K562 (cell line): ENCODE data around the gene NPNT. TPM values are rescaled to one million over a fixed set of nuclear protein-coding genes. Genes with fewer than 3 reads are reported as not detected.

Source experiments
- ATAC-seq: fragments of 200-7000 bp; cut with Tn5 transposase; 3 replicates; pipeline ENCODE4 v1.9.1; 2020; ENCODE audit warnings: moderate library complexity
- BruUV-seq: library from RNA; stranded (reverse); fragments of 400-500 nt; replicated peaks from 2 replicates; lab custom pipeline; 2021; lab: Mats Ljungman, UMichigan
- CTCF ChIA-PET: fragments of 300-600 bp; formaldehyde crosslinking; extraction: SDS; loops from one replicate; lab custom pipeline; 2021; ENCODE audit warnings: low intra/inter-chr PET ratio; lab: Yijun Ruan, JAX
- POLR2A ChIA-PET: fragments of 300-600, 350-650 bp; sonication (Branson Sonifier 250); formaldehyde crosslinking; extraction: SDS; loops from one replicate; lab custom pipeline; 2021; ENCODE audit warnings: antibody characterized with exemption, inconsistent platforms; lab: Yijun Ruan, JAX
- DNase-seq, 4 experiments: peaks; one replicate each; pipeline versions ENCODE4 v3.0.0 to v3.0.0-alpha.2; 2011 to 2018; ENCODE audit warnings: low spot score in 3 of 4, mixed read lengths in 3 of 4; ENCODE audit errors: extremely low read depth in 1 of 4
- FAIRE-seq: peaks from 2 replicates; lab custom pipeline; 2011; peaks lifted over from hg19 to GRCh38; lab: Jason Lieb, UNC
- H2AFZ ChIP-seq: 2 replicates; pipeline ENCODE4 v1.6.0; 2011; ENCODE audit warnings: low read depth, low read length, control low read depth, inconsistent platforms
- H3K27ac ChIP-seq: fragments of 200-600 bp; 3 replicates; pipeline ENCODE4 v1.8.0; 2011; ENCODE audit warnings: low read depth, mild to moderate bottlenecking, control low read depth, inconsistent platforms, low read length, moderate library complexity, mixed read lengths; ENCODE audit errors: extremely low read depth
- H3K27me3 ChIP-seq, 2 experiments: fragments of 300-600 bp in 1 of 2; 2 replicates in 1 of 2; 3 replicates in 1 of 2; pipeline versions ENCODE4 v1.6.0 to v1.8.0; 2011; ENCODE audit warnings: inconsistent platforms in 2 of 2, low read length in 2 of 2, mild to moderate bottlenecking in 1 of 2, mixed read lengths in 1 of 2, moderate library complexity in 1 of 2; ENCODE audit not compliant: control insufficient read depth in 2 of 2, insufficient read depth in 2 of 2
- H3K36me3 ChIP-seq: fragments of 300-600 bp; 3 replicates; pipeline ENCODE4 v1.8.0; 2011; ENCODE audit warnings: mild to moderate bottlenecking, low read length, inconsistent platforms; ENCODE audit not compliant: control insufficient read depth, insufficient read depth
- H3K4me1 ChIP-seq, 2 experiments: fragments of 200-600 bp in 1 of 2; replicated peaks in 1 of 2; 2 replicates in 1 of 2; 3 replicates in 1 of 2; pipeline versions ENCODE4 v1.5.1 to v1.8.0; 2011; ENCODE audit warnings: inconsistent platforms in 2 of 2, low read length in 2 of 2, mild to moderate bottlenecking in 1 of 2, mixed read lengths in 1 of 2, moderate library complexity in 1 of 2; ENCODE audit not compliant: control insufficient read depth in 2 of 2, insufficient read depth in 2 of 2
- H3K4me2 ChIP-seq: 2 replicates; pipeline ENCODE4 v1.6.1; 2011; ENCODE audit warnings: low read length, control low read depth, inconsistent platforms, mixed read lengths; ENCODE audit not compliant: insufficient read depth
- H3K4me3 ChIP-seq: fragments of 200-600 bp; sonication (generic), shearing (Covaris generic); 2 replicates; pipeline ENCODE4 v1.5.1; 2016; ENCODE audit warnings: control low read depth, inconsistent platforms
- H3K79me2 ChIP-seq: fragments of 200-600 bp; 3 replicates; pipeline ENCODE4 v1.8.0; 2011; ENCODE audit warnings: low read length, inconsistent platforms; ENCODE audit not compliant: control insufficient read depth, insufficient read depth
- H3K9ac ChIP-seq, 2 experiments: 2 replicates each; pipeline versions ENCODE4 v1.6.0 to v1.6.1; 2011; ENCODE audit warnings: low read depth in 2 of 2, low read length in 2 of 2, control low read depth in 1 of 2, inconsistent platforms in 1 of 2, mild to moderate bottlenecking in 1 of 2, mixed read lengths in 1 of 2; ENCODE audit not compliant: insufficient read depth in 1 of 2
- H3K9me1 ChIP-seq: one replicate; pipeline ENCODE4 v1.6.0; 2011; ENCODE audit warnings: inconsistent platforms, mild to moderate bottlenecking, low read length, moderate library complexity; ENCODE audit not compliant: control insufficient read depth, insufficient read depth
- H3K9me3 ChIP-seq: replicated peaks from 2 replicates; pipeline ENCODE4 v1.5.1; 2011; ENCODE audit warnings: low read depth, low read length, inconsistent platforms; ENCODE audit not compliant: control insufficient read depth, insufficient read depth
- H4K20me1 ChIP-seq: replicated peaks from 2 replicates; pipeline ENCODE4 v1.6.1; 2011; ENCODE audit warnings: low read length, inconsistent platforms, mixed read lengths; ENCODE audit not compliant: control insufficient read depth, insufficient read depth
- CREB1 ChIP-seq, 2 experiments: sonication (generic) in 1 of 2; formaldehyde crosslinking in 1 of 2; IDR thresholded peaks; 2 replicates each; pipeline versions ENCODE4 v1.6.1 to v1.8.0; 2012 to 2022; ENCODE audit warnings: inconsistent platforms in 1 of 2, mild to moderate bottlenecking in 1 of 2, missing genetic modification reagents in 1 of 2, moderate library complexity in 1 of 2
- CSDE1 ChIP-seq, 2 experiments: fragments of 450-650 bp; IDR thresholded peaks; 2 replicates each; pipeline ENCODE4 v1.6.1; 2016; ENCODE audit warnings: mild to moderate bottlenecking in 1 of 2
- EP300 ChIP-seq: IDR thresholded peaks from 2 replicates; pipeline ENCODE4 v1.6.1; 2012; ENCODE audit warnings: low read length, improper control_type of control experiment
- MAFK ChIP-seq: IDR thresholded peaks from 2 replicates; pipeline ENCODE4 v1.6.1; 2011; ENCODE audit warnings: low read length, improper control_type of control experiment
- MAZ ChIP-seq, 2 experiments: fragments of 450-650 bp in 1 of 2; sonication (generic) in 1 of 2; formaldehyde crosslinking; IDR thresholded peaks in 1 of 2; conservative IDR thresholded peaks in 1 of 2; 2 replicates each; pipeline versions ENCODE4 v1.4.0 to v1.5.0; 2020; ENCODE audit warnings: mild to moderate bottlenecking in 1 of 2, missing genetic modification reagents in 1 of 2
- MEF2A ChIP-seq: IDR thresholded peaks from 2 replicates; pipeline ENCODE4 v1.6.1; 2011; ENCODE audit warnings: low read depth, mild to moderate bottlenecking, low read length, moderate library complexity; ENCODE audit not compliant: control insufficient read depth
- MTF1 ChIP-seq: fragments of 250-450 bp; sonication (Bioruptor Pico); IDR thresholded peaks from 2 replicates; pipeline ENCODE4 v1.9.0; 2021; ENCODE audit warnings: moderate library complexity, mild to moderate bottlenecking, inconsistent platforms, borderline replicate concordance
- NFE2 ChIP-seq: IDR thresholded peaks from 2 replicates; pipeline ENCODE4 v1.6.1; 2014; ENCODE audit warnings: antibody characterized with exemption, low read depth
- NR2C2 ChIP-seq, 2 experiments: fragments of 200-800 bp in 1 of 2; sonication (Bioruptor generic) in 1 of 2; sonication (generic) in 1 of 2; formaldehyde crosslinking in 1 of 2; IDR thresholded peaks; 2 replicates each; pipeline versions ENCODE4 v1.6.1 to v1.8.0; 2016 to 2022; ENCODE audit warnings: mild to moderate bottlenecking in 1 of 2, missing compliant biosample characterization in 1 of 2, missing genetic modification characterization in 1 of 2, missing genetic modification reagents in 1 of 2
- WGBS: fragments of 100-300 bp; shearing (Covaris generic); methylation state at CpG from one replicate; pipeline ENCODE4 v1.1.6; 2016; ENCODE audit warnings: low coverage, mixed read lengths; ENCODE audit not compliant: insufficient coverage; ENCODE audit errors: missing lambda C conversion rate; 5-methylcytosine and 5-hydroxymethylcytosine counted together
- in situ Hi-C: fragments of 300-500 bp; cut with MboI; formaldehyde crosslinking; loops from 4 replicates; pipeline ENCODE4 v1.15.0; 2018; ENCODE audit warnings: inconsistent platforms, mixed read lengths
- intact Hi-C: fragments of 100-400 bp; cut with micrococcal nuclease; formaldehyde crosslinking; loops from 2 replicates; pipeline ENCODE4 v1.14.2; 2022
- polyA plus RNA-seq, 8 experiments: library from polyadenylated mRNA; depleted of rRNA in 4 of 8; stranded (reverse) in 5 of 8; unstranded in 3 of 8; fragments of >200 nt; fragmentation: Nextera tagmentation in 2 of 8; fragmentation: Illumina TruSeq in 1 of 8; extraction: Ambion mirVana in 2 of 8; extraction: Trizol in 1 of 8; gene quantifications; 2 replicates each; pipeline versions ENCODE4 v1.2.1 to v1.2.3, GENCODE V29; 2011 to 2014; ENCODE audit warnings: inconsistent platforms in 1 of 8, missing spikeins in 1 of 8
- total RNA-seq, 7 experiments: library from RNA; depleted of rRNA in 6 of 7; stranded (reverse); fragments of >200 nt in 6 of 7; fragmentation: Illumina TruSeq in 2 of 7; extraction: Trizol in 2 of 7; gene quantifications; 2 replicates each; pipeline versions ENCODE4 v1.2.1 to v1.2.3, GENCODE V29; 2011 to 2021; ENCODE audit warnings: low replicate concordance in 1 of 7
- TF ChIP-seq, protein P1 (sequence below): sonication (generic); formaldehyde crosslinking; IDR thresholded peaks from 2 replicates; pipeline ENCODE4 v1.8.1; 2022; ENCODE audit warnings: missing genetic modification reagents

The NPNT gene
- total and polyA plus RNA-seq, 9 of the 15 experiments (the other 6 are each of a cell fraction or from before 2014, with no cell fraction given), result 0.22 TPM; not detected in 8

DNA sequence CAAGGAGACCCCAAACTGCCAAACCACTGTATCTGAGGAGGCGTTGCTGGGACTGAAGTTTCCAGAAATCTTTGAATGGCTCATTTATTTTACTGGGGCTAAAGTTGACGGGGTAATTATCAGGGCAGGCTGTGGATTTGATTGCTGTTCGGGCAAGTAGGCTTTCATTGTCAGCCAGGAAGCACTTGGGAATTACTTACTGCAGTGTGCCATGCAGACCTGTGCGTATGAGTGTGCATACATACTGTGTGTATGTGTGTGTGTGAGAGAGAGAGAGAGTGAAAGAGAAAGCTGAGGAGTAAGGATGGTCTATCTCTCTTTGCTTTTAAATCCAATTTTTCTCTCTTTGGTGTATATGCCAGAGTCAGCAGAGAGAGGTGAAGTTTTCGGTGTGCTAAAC is 122.7 kb downstream of the NPNT start:
- FAIRE-seq, result no peak
- H3K4me2 ChIP-seq, result no peak overlapping the region
- TF ChIP-seq EP300 (no peak), NFE2 (no peak), CREB1 (IDR thresholded peaks at IDR 0.05) (no peak), CREB1 (CRISPR knock-in tag; IDR thresholded peaks at IDR 0.05) (no peak), MAZ (CRISPR knock-in tag; conservative IDR thresholded peaks at IDR 0.05 in 1 of 2, IDR thresholded peaks at IDR 0.05 in 1 of 2) (no peak), MTF1 (CRISPR knock-in tag) (no peak), MAFK (no peak), NR2C2 (CRISPR knock-in tag; IDR thresholded peaks at IDR 0.05) (no peak), NR2C2 (tag; IDR thresholded peaks at IDR 0.05) (no peak), MEF2A (no peak), CSDE1 (IDR thresholded peaks at IDR 0.05) (no peak)
- TF ChIP-seq, protein P1, sequence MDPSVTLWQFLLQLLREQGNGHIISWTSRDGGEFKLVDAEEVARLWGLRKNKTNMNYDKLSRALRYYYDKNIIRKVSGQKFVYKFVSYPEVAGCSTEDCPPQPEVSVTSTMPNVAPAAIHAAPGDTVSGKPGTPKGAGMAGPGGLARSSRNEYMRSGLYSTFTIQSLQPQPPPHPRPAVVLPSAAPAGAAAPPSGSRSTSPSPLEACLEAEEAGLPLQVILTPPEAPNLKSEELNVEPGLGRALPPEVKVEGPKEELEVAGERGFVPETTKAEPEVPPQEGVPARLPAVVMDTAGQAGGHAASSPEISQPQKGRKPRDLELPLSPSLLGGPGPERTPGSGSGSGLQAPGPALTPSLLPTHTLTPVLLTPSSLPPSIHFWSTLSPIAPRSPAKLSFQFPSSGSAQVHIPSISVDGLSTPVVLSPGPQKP (CRISPR knock-in tag), result no peak
- no peaks in the 10 kb centered on the region for H3K79me2 ChIP-seq
- no peak overlapping the region for H3K9ac ChIP-seq
- H4K20me1 ChIP-seq, result no peaks in the 10 kb centered on the region
- in situ Hi-C loops, result no loop called here
- POLR2A ChIA-PET, result no interaction called here
- H3K27ac ChIP-seq, result no peak overlapping the region
- 0% methylated on average over 5 of the region's 5 CpGs for WGBS
- intact Hi-C loops, result no loop called here
- no peak for DNase-seq
- no peak for ATAC-seq
- BruUV-seq, result no TSS peak
- H3K4me1 ChIP-seq, result no peaks in the 10 kb centered on the region
- CTCF ChIA-PET, result no interaction called here
- no peak overlapping the region for H2AFZ ChIP-seq
- no peaks in the 10 kb centered on the region for H3K9me3 ChIP-seq
- H3K36me3 ChIP-seq, result no peaks in the 10 kb centered on the region
- no peaks in the 10 kb centered on the region for H3K9me1 ChIP-seq
- no peaks in the 10 kb centered on the region for H3K27me3 ChIP-seq
- no peak overlapping the region for H3K4me3 ChIP-seq
